OCI-LY7 (cell line): Measurements from ENCODE around the gene ABHD15. TPM values are rescaled to one million over a fixed set of nuclear protein-coding genes. Genes with fewer than 3 reads are reported as not detected.
A peak's percentile ranks its signal among the peaks of the same experiment; 100 is the strongest.

Experiments
- BruUV-seq: library from RNA; stranded (reverse); fragments of 400-500 nt; replicated peaks from 2 replicates; lab custom pipeline; 2021; lab: Mats Ljungman, UMichigan
- CTCF ChIA-PET: fragments of 300-600 bp; sonication (Branson Sonifier 250); formaldehyde crosslinking; loops from one replicate; lab custom pipeline; 2022; ENCODE audit warnings: antibody characterized with exemption; ENCODE audit not compliant: unreplicated experiment; lab: Charles Lee
- POLR2A ChIA-PET: fragments of 300-600 bp; sonication (Branson Sonifier 250); formaldehyde crosslinking; loops from one replicate; lab custom pipeline; 2022; ENCODE audit warnings: antibody characterized with exemption; lab: Charles Lee
- DNase-seq: peaks from one replicate; pipeline ENCODE4 v3.0.0-alpha.2; 2015; ENCODE audit warnings: low spot score
- H2AFZ ChIP-seq: fragments of 200-600 bp; sonication (generic), shearing (Covaris generic); 2 replicates; pipeline ENCODE4 v1.6.1; 2014; ENCODE audit warnings: mild to moderate bottlenecking, antibody characterized with exemption, low read length, moderate library complexity
- H3K27ac ChIP-seq: fragments of 200-600 bp; sonication (generic); 2 replicates; pipeline ENCODE4 v1.5.1; 2014; ENCODE audit warnings: mixed run types, low read depth, mild to moderate bottlenecking, moderate library complexity, low read length, inconsistent platforms; ENCODE audit not compliant: poor library complexity, severe bottlenecking
- H3K36me3 ChIP-seq: fragments of 200-600 bp; sonication (generic); 2 replicates; pipeline ENCODE4 v1.6.1; 2014; ENCODE audit warnings: mild to moderate bottlenecking, antibody characterized with exemption, low read length, moderate library complexity, mixed read lengths; ENCODE audit not compliant: insufficient read depth
- H3K4me1 ChIP-seq: fragments of 200-600 bp; sonication (generic); 2 replicates; pipeline ENCODE4 v1.5.1; 2014; ENCODE audit warnings: mild to moderate bottlenecking, low read length; ENCODE audit not compliant: insufficient read depth, poor library complexity, severe bottlenecking
- H3K4me2 ChIP-seq: fragments of 200-600 bp; sonication (generic); 2 replicates; pipeline ENCODE4 v1.6.1; 2014; ENCODE audit warnings: mild to moderate bottlenecking, low read length
- H3K4me3 ChIP-seq: fragments of 200-600 bp; sonication (generic); 2 replicates; pipeline ENCODE4 v1.5.1; 2014; ENCODE audit warnings: mild to moderate bottlenecking, low read depth, low read length; ENCODE audit not compliant: poor library complexity, severe bottlenecking
- H3K79me2 ChIP-seq: fragments of 200-600 bp; sonication (generic); 2 replicates; pipeline ENCODE4 v1.6.1; 2016; ENCODE audit warnings: low read depth, mild to moderate bottlenecking, low read length, moderate library complexity, mixed read lengths; ENCODE audit not compliant: insufficient read depth
- H3K9me2 ChIP-seq: fragments of 200-600 bp; sonication (generic); 2 replicates; pipeline ENCODE4 v1.6.1; 2016; ENCODE audit warnings: mild to moderate bottlenecking, low read length, mixed read lengths; ENCODE audit not compliant: insufficient read depth
- H3K9me3 ChIP-seq: fragments of 200-600 bp; sonication (generic); 2 replicates; pipeline ENCODE4 v1.6.1; 2014; ENCODE audit warnings: mild to moderate bottlenecking, mixed run types, low read length, mixed read lengths
- H4K20me1 ChIP-seq: fragments of 200-600 bp; sonication (generic); 2 replicates; pipeline ENCODE4 v1.6.1; 2014; ENCODE audit warnings: mild to moderate bottlenecking, antibody characterized with exemption, low read length, moderate library complexity, mixed read lengths; ENCODE audit not compliant: insufficient read depth
- CTCF ChIP-seq: fragments of 200-600 bp; sonication (generic); conservative IDR thresholded peaks from 2 replicates; pipeline ENCODE4 v1.5.1; 2014; ENCODE audit warnings: mild to moderate bottlenecking, antibody characterized with exemption, low read length, moderate library complexity, mixed read lengths
- EZH2phosphoT487 ChIP-seq: fragments of 200-600 bp; sonication (generic); IDR thresholded peaks from 2 replicates; pipeline ENCODE4 v1.6.1; 2018; ENCODE audit warnings: low read depth, borderline replicate concordance, mild to moderate bottlenecking, mixed run types, antibody characterized with exemption, low read length, moderate library complexity, mixed read lengths
- intact Hi-C: fragments of 100-400 bp; cut with micrococcal nuclease; formaldehyde crosslinking; loops from one replicate; pipeline ENCODE4 v1.10.0; 2022; ENCODE audit not compliant: unreplicated experiment
- total RNA-seq, 2 experiments: library from RNA; depleted of rRNA in 1 of 2; stranded (reverse); fragments of >200 nt in 1 of 2; shearing (Covaris generic) in 1 of 2; gene quantifications; 2 replicates each; pipeline ENCODE4 v1.2.3, GENCODE V29; 2014 to 2022

The ABHD15 gene
- total RNA-seq, 2 experiments from 2014 or later: 8.5 to 15.3 TPM

DNA sequence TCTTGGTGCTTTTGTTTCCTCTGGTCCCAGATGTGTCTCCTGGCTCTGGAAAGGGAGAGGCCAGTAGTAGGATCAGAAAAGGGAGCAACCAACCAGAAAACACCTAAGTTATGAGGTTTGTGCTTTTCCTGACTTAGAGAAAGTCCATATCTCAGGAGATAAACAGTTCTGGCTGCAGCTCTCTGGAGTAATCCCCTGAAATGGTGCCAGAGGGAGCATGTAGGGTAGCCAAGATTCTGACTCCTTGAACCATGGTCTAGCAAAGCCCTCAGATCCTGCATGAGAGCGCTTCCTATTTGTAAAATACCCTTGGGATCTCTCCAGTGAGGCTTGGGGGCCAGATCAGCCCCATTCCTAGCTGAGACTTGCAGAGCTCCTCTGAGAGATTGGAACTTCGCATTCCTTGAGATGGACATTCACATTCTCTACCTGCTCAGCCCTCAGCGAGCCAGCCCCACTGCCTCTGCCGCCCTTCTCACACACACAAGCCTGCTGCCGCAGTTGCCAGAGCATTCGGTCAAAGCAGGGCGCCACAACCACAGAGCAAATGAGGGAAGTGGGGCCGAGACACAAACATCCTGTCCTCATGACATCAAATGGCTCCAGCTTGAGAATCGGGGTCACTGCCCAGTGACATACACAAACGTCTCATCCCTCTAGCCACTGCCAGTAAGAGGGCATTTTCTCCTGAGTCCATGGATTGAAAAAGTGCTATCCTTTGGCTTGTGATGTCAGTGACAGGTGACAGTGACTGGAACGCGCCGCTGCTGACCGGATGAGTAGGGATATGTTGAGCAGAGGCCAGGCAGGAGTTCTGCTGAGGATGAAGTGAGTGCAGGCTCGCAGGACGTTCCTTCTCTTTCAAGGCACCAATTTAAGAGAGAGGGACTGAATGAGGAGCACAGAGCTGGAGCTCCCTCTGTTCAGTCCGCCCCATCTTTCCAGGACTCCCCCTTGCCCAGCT is 5.0 kb downstream of the ABHD15 start:
- Histone ChIP-seq H3K9me2 (no peaks in the 10 kb centered on the region), H4K20me1 (no peaks in the 10 kb centered on the region), H3K4me3 (no peak overlapping the region), H3K36me3 (no peaks in the 10 kb centered on the region), H3K79me2 (no peaks in the 10 kb centered on the region), H2AFZ (no peak overlapping the region), H3K4me1 (peaks cover 68% of the 10 kb centered on the region), H3K9me3 (no peaks in the 10 kb centered on the region), H3K4me2 (peak overlapping the region; percentile 54), H3K27ac (no peak overlapping the region)
- peak; percentile 61 for DNase-seq
- POLR2A ChIA-PET: interaction anchor here (0.5 kb wide), 1 partner anchor 116 kb away, joined by 4 read pairs; no protein-coding TSS in a partner anchor
- no peak for TF ChIP-seq EZH2phosphoT487
- TF ChIP-seq CTCF: no peak
- intact Hi-C loops: loop anchor here (10.0 kb wide), 2 partner anchors 187 to 417 kb away; no protein-coding TSS in a partner anchor
- CTCF ChIA-PET: no interaction called here
- no TSS peak for BruUV-seq

DNA sequence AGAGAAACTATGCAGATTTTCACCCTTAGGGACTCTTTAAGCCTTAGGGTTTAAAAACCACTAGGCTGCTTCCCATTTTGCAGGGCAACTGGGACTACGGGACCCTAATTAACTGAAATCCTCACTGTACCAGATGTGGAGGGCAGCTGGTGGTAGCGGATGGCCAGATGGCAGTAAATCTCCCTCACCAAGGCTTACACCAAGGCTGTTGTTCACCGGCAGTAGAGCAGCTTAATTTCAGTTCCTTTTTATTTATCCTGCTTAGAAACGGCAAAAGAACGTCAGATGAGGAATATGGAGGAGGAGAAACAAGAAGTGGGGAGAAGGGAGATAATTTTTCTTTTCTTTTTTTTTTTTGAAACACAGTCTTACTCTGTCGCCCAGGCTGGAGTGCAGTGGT is 6.5 kb downstream of the ABHD15 start:
- H3K4me3 ChIP-seq: peak overlapping the region; percentile 3
- H3K4me2 ChIP-seq: peak overlapping the region; percentile 54
- CTCF ChIA-PET: interaction anchor here (1.0 kb wide), 1 partner anchor 190 kb away, joined by 3 read pairs; no protein-coding TSS in a partner anchor
- DNase-seq: peak; percentile 78
- H3K36me3 ChIP-seq: no peaks in the 10 kb centered on the region
- no peaks in the 10 kb centered on the region for H3K79me2 ChIP-seq
- no peaks in the 10 kb centered on the region for H4K20me1 ChIP-seq
- peaks cover 55% of the 10 kb centered on the region for H3K4me1 ChIP-seq
- H3K9me3 ChIP-seq: no peaks in the 10 kb centered on the region
- BruUV-seq: no TSS peak
- H3K9me2 ChIP-seq: no peaks in the 10 kb centered on the region
- peak overlapping the region; percentile 46 for H3K27ac ChIP-seq
- POLR2A ChIA-PET: interaction anchor here (2.8 kb wide), 1 partner anchor 32 kb away, joined by 8 read pairs; no protein-coding TSS in a partner anchor
- peak overlapping the region; percentile 5; the same call in 1 of the 2 replicates for H2AFZ ChIP-seq
- TF ChIP-seq CTCF: no peak
- intact Hi-C loops: loop anchor here (10.0 kb wide), 2 partner anchors 186 to 416 kb away; no protein-coding TSS in a partner anchor
